GM19467 (cell line): ENCODE data around the gene PTPRU.
"Not testable (repeated sequence)": the region's sequence is repeated elsewhere in the genome, so short reads cannot be mapped to it uniquely, and the experiment has no call there.

Experiments
- ATAC-seq: cut with Tn5 transposase; IDR thresholded peaks from one replicate; pipeline ENCODE4 v1.9.1; 2021; ENCODE audit warnings: mild to moderate bottlenecking, moderate library complexity; ENCODE audit not compliant: unreplicated experiment

Gene PTPRU

DNA sequence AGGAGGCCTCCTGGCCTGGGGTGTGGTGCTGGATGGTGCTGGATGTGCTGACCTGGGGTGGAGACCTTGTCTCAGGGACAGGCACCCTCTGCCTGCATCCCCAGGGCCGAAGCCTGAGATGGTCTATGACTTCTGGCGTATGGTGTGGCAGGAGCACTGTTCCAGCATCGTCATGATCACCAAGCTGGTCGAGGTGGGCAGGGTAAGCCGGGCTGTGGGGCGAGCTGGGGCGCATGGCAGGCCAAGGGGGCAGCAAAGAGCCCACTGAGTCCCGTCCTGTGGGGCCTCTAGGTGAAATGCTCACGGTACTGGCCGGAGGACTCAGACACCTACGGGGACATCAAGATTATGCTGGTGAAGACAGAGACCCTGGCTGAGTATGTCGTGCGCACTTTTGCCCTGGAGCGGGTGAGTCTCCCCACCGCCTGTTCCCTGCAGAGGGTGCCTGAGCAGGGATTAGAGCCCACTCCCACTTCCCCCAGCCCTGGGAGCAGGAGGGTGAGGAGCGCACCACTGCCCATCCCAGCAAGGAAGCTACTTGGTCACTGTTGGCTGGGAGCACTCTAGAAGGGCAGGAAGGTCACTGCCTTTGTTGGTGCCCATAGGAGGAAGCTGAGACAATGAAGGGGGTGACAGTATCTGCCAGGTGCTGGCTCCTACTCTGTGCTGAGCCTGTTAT is 75.2 kb downstream of the PTPRU start:
- ATAC-seq = no peak

DNA sequence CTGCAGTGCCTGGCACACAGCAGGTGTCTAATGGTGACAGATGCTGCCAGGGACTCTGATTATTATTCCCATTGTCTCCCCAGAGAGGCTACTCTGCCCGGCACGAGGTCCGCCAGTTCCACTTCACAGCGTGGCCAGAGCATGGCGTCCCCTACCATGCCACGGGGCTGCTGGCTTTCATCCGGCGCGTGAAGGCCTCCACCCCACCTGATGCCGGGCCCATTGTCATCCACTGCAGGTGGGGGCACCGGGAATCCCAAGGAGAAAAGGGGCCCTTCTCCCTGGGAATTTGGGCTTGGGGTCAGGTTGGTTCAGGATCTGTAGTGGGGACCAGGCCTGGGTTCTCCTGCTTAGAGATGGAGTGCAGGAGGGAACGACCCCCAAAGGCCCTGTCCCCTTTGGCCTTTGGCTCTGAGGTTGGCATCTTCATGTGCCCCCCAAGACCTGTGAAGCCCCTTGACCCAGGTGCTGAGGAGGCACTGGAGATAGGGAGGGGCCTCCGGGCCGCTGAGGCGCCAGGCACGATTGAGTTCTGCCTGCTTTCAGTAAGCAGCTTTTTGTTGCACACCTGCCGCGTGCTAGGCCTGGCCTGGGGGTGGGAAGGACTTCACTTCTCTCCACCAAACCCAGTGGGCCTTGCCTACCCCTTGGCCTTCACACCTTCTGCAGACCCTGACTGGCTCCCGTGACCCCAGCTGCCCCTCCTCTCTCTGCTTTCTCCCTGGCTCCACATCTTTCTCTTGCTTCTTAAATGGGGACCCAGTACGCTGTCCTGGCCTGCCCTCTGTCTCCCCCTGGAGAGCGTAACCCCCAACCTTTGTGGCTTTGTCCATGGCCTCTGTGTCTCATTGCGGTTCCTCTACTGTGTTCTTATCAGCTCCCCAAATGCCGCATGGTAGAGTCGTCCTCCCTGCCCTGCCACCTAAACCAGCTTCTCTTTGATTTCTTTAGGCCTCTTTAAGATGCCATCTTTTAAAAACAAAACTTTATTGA is 76.4 kb downstream of the PTPRU start:
- no peak for ATAC-seq

DNA sequence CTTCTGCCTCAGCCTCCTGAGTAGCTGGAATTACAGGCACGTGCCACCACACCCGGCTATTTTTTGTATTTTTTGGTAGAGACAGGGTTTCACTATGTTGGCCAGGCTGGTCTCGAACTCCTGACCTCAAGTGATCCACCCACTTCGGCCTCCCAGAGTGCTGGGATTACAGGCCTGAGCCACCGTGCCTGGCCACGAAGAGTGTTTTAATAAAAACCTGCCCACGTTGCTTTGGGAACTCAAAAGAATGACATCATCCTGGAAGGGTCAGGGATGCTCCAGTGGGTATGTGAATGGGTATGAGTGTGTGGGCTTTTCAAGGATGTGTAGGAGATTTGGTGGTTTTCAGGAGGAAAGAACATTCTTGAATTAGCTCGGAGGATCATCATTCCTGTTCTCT is 78.4 kb downstream of the PTPRU start:
- ATAC-seq = not testable (repeated sequence)

DNA sequence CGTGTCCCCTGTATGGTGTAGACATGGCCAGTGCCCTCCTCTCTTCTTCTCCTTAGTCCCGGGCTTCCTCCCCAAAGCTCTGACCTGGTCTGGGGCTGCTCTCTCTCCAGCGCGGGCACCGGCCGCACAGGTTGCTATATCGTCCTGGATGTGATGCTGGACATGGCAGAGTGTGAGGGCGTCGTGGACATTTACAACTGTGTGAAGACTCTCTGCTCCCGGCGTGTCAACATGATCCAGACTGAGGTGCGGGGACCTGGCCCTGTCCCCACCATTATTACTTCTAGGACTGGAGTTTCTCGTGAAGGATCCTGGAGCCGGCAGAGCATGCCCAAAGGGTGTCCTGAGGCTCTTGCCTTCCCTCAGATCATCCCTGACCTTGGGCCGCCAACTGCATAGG is 78.9 kb downstream of the PTPRU start:
- ATAC-seq = no peak

DNA sequence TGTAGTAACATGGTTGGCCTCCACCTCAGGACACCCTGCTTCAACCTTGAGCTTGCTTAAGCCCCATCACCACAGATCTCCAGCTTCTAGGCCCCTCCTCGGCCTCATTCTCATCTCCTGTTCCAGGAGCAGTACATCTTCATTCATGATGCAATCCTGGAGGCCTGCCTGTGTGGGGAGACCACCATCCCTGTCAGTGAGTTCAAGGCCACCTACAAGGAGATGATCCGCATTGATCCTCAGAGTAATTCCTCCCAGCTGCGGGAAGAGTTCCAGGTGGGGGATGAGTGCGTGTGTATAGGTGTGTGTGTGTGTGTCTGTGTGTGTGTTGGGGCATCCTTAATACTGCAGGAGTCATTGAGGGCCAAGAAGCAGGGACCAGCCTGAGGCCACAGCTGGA is 79.6 kb downstream of the PTPRU start:
- no peak for ATAC-seq

DNA sequence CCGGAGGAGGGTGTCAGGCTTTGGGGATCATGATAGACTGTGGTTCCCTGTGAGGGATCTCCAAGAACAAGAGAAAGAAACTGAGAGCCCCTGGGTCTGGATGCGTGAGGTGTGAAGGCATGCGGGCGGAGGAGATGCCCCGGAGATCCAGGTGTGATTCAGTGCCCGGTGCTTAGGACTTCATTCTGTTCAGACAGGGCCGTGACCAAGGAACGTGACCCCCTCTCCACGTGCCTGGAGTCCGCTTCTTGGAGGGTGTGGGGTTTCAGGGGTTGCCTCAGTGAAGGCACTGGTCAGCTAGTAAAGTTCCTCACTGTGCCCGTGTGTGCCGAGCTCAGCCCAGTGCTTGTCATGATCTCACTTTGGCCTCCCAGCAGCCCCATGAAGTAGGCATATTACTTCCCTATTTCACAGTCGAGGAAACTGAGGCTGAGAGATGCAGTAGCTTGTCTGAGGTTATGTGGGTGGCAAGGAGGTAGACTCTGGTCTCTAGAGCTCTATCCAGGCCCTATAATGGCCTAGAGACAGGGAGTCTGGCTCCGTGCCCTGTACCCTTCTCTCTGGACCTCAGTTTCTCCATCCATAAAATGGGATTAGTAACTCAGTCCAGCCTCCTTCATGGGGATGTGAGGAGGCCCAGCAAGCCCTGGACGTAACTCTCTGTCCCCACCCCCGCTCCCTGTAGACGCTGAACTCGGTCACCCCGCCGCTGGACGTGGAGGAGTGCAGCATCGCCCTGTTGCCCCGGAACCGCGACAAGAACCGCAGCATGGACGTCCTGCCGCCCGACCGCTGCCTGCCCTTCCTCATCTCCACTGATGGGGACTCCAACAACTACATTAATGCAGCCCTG is 81.0 kb downstream of the PTPRU start:
- no peak for ATAC-seq

DNA sequence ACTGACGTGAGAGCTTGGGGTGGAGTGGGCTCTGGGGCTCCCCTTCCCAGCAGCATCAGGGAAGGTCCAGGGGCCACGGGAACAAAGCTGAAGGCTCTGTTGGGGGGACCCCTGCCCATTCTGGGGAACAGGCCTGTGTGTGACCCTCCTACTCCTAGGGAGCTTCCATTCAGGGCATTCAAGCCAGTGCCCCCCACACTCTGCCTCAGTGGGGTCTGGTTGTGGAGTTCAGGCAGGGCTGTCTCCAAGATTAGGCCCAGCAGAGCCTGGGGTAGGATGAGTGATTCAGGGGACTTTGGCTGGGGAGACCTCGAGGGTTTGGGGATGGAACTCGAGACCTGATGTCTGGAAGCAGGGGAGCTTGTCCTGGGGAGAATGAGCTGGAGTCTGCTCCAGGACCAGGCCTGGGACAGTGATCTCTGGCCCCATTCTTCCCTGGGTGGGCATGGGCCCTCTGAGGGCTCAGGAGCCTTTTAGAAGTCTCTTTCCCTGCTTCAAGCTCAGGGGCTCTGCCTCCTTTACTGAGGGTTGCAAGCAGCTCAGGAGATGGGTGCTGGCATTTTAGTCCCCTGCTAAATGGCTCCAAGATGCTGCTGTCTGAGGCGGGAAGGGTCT is 81.7 kb downstream of the PTPRU start:
- ATAC-seq = no peak

DNA sequence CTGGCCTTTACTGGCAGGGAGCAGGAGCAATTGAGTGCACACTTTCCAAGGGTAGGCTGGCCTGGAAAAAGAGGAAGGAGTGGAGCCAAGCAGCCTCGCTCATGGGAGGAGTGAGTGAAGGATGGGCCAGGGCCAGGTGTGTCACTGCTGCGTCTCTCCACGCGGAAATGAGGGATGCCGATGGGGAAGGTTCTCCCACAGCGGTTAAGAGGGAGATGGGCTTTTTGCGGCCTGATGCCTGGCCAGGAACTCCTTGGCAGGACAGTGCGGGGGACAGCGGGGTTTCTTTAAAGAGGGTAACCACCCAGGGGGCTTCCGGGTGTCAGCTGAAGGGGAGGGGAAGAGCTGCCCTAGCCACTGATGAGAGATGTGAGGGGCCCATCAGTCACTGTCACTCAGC is 82.4 kb downstream of the PTPRU start:
- no peak for ATAC-seq

DNA sequence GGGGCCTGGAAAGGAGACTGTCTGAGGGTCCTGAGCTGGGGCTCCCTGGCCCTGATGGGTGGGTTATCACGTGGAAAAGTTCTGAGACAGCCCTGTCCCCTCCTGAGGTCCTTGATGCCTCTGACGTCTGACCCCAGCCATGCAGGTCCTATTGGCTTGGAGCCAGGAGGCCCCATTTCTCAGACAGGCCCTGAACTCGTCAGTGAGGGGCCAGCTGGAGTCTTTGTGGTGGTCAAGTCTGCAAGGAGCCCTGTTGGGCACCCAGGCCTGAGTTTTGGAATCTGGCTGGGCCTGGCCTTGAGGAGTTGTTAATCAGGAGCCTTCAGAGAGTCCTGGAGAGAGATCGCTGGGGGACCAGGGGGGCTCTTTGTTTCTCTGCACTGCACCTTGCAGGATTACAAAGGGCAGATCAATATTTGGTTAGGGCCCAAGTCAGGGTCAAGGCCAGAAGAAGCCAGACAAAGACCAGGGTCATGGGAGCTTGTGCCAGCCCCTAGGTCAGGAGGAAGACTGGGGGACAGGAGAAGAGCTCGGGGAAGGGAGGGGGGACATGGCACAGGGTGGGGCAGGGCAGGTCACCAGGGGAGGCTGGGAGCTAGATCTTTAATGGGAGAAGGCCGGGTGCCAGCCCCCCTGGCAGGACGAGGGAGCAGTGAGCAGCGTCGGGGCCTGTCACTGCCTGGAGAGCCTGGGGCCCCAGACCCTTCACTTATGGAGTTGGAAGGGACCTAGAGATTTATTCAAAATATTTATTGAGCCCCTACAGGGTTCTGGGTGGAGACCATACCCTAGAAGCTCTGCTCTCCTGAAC is 83.2 kb downstream of the PTPRU start:
- no peak for ATAC-seq

DNA sequence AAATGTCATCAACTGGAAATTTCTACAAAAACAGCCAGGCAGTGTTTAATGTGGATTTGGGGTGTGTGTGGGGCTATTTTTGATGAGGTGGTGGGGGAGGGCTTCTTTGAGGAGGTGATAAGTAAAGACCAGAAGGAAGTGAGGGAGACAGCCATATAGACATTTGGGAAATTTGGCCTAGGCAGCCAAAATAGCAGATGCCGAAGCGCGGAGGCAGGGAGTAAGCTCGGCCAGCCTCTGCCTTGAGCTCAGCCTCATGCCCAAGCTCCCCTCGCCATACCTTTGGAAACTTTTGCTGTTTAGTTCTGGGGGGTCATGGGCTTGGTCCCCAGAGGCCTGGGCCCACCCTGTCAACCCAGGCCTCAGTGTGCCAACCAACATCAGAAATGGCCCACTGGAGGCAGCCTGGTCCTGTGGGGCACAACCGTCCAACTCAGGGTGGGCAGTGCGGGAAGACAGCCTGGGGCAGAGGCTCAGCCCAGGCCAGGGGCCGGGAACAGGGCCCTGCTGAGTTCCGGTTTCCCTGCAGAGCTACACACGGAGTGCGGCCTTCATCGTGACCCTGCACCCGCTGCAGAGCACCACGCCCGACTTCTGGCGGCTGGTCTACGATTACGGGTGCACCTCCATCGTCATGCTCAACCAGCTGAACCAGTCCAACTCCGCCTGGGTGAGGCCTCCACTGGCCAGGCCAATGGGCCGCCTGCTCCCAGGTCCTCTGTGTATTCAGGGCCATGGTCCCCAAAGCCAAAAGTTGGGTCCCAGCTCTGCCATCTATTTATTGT is 84.0 kb downstream of the PTPRU start:
- no peak for ATAC-seq

DNA sequence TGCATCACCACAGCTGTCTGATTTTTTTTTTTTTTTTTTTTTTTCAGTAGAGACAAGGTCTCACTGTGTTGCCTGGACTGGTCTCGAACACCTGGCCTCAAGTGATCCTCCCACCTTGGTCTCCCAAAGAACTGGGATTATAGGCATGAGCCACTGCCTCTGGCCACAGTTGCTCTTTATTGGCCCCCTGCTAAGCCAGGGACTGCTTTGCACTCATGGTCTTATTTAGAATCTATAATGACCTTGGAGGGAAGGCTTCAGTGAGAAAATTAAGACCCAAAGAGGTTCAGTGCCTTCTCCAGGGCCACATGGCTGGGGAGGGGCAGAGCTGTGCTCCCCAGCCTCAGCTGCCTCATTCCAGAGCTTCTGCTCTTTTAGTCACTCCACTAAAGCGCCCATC is 84.9 kb downstream of the PTPRU start:
- no peak for ATAC-seq

DNA sequence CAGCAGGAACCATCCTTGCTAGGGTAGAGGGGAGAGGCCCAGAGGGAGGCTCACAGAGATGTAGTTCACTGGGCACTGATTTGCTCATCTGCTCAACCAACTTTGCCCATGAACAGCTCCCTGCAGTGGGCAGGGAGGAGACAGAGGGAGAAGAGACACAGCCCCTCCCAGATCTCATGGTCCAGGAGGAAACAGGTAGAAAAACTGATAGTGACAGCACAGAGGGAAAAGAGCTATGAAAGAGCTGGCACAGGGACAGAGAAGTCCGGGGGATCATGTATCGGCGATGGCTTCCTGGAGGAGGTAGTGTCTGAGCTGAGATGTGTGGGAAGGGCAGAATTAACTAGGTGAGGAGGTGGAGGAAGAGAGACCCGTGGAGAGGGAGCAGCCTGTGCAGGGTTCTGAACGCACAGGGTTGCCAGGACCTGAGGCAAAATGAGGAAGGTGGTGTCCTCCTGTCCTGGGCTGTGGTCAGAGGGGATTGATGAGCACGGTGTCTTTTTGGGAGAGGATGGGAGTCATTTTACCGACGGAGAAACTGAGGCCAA is 85.9 kb downstream of the PTPRU start:
- ATAC-seq = no peak

DNA sequence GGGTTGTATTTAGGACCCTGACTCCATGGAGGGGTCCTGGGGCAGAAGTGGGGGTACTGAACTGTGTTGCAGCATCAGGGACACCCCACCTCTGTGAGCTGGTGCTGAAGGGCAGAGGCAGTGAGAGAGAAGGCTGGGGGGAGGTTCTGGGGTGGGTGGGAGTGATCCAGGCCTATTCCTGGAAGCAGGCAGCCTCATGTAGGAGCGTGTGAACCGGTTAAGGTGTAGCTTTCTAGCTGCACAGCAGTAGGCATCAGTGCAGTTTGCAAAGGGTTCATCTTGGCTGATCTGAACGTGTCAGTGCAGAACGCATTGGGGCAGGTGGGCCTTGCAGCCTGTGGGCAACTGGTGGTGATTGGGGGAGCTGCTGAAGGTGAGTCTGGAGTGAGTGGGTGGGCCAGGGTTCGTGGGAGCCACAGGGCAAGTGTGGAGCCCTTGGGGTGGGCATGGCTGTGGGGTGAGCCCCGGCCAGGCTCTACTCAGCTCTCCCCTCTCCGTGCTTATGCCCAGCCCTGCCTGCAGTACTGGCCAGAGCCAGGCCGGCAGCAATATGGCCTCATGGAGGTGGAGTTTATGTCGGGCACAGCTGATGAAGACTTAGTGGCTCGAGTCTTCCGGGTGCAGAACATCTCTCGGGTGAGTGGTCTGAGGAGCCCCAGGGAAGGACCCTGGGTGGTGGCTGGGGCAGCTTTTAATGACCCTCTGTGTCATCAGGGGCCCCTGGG is 86.7 kb downstream of the PTPRU start:
- ATAC-seq = no peak

DNA sequence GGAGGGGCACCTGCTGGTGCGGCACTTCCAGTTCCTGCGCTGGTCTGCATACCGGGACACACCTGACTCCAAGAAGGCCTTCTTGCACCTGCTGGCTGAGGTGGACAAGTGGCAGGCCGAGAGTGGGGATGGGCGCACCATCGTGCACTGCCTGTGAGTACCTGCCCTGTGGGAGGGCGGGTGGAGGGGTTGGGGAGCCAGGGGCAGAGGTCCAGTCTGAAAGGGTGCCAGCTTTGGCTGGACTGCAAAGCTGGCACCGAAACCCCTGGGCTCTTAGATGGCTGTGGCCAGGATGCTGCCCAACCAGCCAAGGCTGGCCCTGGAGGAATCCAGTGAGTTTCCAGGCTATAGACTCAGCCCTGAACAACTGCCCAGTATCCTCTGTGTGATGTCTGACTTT is 87.3 kb downstream of the PTPRU start:
- no peak for ATAC-seq

DNA sequence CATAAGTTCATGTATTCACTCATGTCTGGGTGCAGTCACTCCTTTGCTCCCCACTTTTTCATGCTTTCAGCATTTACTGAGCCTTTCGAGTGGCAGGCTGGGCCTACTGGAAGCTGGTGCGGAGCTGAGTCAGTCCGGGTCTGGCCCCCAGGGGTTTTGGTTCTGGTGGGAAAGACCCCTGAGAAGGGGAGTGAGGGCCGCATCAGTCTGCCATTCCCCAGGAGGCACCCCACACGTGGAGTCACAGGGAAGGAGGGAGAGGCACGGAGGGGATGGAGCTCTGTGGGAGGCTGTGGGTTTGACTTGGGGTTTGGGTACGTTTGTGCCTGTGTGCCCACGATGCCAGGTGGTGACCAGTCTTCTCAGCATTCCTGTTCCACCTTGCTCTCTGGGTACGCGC is 87.9 kb downstream of the PTPRU start:
- no peak for ATAC-seq

DNA sequence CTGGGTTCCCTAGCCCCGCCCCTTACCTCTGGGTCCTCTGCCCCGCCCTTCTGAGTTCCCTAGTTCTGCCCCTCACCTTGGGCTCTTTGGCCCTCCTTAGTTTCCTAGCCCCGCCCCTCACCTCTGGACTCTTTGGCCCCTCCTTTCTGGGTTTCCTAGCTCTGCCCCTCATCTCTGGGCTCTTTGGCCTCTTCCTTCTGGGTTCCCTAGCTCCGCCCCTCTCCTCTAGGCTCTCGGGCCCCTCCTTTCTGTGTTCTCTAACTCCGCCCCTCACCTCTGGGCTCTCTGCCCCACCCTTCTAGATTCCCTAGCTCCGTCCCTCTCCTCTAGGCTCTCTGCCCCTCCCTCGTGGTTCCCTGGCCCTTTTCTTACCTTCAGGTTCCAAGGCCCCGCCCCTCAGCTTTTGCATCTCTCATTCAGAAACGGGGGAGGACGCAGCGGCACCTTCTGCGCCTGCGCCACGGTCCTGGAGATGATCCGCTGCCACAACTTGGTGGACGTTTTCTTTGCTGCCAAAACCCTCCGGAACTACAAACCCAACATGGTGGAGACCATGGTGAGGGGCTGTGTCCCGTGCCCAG is 88.5 kb downstream of the PTPRU start:
- ATAC-seq = no peak

DNA sequence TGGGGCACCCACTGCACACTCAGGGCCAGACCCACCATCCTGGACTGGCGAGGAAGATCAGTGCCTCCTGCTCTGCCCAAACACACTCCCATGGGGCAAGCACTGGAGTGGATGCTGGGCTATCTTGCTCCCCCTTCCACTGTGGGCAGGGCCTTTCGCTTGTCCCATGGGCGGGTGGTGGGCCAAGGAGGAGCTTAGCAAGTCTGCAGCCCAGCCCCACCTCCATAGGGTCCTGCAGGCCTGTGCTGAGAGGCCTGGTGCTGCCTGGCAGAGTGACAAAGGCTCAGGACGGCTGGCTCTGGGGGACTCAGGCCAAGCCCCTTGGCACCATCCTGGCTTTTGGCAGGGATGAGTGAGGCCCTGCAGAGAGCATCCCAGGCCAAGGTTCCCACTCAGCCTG is 89.4 kb downstream of the PTPRU start:
- ATAC-seq = no peak

DNA sequence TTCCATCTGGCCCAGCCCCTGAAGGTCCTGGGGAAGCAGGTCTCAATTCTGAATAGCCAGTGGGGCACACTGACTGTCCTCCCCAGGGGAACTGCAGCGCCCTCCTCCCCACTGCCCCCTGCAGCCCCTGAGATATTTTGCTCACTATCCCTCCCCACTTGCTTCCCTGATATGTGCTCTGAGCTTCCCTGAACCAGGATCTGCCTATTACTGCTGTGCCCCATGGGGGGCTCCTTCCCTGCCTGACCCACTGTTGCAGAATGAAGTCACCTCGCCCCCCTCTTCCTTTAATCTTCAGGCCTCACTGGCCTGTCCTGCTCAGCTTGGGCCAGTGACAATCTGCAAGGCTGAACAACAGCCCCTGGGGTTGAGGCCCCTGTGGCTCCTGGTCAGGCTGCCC is 89.8 kb downstream of the PTPRU start:
- no peak for ATAC-seq
